ENCODE data around the gene SCGB1A1.

DNA sequence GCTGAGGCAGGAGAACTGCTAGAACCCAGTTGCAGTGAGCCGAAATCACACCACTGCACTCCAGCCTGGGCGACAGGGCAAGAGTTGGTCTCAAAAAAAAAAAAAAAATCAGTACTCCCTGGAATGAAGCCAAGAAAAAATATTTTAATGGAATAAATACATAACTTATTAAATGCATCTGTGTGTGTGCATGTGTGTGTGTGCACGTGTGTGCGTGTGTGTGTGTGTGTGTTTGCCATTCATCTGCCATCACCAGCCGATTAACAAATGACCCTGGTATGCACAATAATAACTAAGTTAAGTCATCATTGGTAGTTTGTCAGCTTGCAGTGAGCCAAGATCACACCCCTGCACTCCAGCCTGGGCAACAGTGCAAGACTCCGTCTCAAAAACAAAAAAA is 35.0 kb upstream of the SCGB1A1 start:
- TF ChIP-seq, protein P1, sequence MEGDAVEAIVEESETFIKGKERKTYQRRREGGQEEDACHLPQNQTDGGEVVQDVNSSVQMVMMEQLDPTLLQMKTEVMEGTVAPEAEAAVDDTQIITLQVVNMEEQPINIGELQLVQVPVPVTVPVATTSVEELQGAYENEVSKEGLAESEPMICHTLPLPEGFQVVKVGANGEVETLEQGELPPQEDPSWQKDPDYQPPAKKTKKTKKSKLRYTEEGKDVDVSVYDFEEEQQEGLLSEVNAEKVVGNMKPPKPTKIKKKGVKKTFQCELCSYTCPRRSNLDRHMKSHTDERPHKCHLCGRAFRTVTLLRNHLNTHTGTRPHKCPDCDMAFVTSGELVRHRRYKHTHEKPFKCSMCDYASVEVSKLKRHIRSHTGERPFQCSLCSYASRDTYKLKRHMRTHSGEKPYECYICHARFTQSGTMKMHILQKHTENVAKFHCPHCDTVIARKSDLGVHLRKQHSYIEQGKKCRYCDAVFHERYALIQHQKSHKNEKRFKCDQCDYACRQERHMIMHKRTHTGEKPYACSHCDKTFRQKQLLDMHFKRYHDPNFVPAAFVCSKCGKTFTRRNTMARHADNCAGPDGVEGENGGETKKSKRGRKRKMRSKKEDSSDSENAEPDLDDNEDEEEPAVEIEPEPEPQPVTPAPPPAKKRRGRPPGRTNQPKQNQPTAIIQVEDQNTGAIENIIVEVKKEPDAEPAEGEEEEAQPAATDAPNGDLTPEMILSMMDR (IDR thresholded peaks at IDR 0.05; ENCODE audit: low read length): no peak
- no peak for TF ChIP-seq EZH2 (IDR thresholded peaks at IDR 0.05; ENCODE audit: borderline replicate concordance, low read length)
